NCI-H1048 (cell line): ENCODE results near the gene ABCC10.
"Not testable (repeated sequence)": the region's sequence is repeated elsewhere in the genome, so short reads cannot be mapped to it uniquely, and the experiment has no call there.

Experiments
- DNase-seq: peaks from one replicate; lab custom pipeline; 2025; lab: John Stamatoyannopoulos, UW

The ABCC10 gene

GRCh38 chr6:43498291-43498690, 71.0 kb downstream of the ABCC10 start:
- not testable (repeated sequence) for DNase-seq

- no peak for DNase-seq
Measured at GRCh38 chr6:43499028-43499815, 71.9 kb downstream of the ABCC10 start.
